Measurements from ENCODE around the gene OR8D2. TPM values are rescaled to one million over a fixed set of nuclear protein-coding genes. Genes with fewer than 3 reads are reported as not detected.

The OR8D2 gene
- total and polyA plus RNA-seq, 2 of the 13 experiments (the other 11 are each of a cell fraction or from before 2014, with no cell fraction given) = not detected

GRCh38 chr11:124277207-124277606 lies 42.8 kb downstream of the OR8D2 start:
- FAIRE-seq = no peak

GRCh38 chr11:124276081-124276480 lies 43.9 kb downstream of the OR8D2 start:
- WGBS (ENCODE audit: low lambda C conversion rate) = 15% methylated on average over 1 of the region's 1 CpG
- ChIA-PET POLR2A (no interaction called here), CTCF (ENCODE audit: low intra/inter-chr PET ratio, low total read pairs) (no interaction called here)
- Histone ChIP-seq H4K20me1 (ENCODE audit: insufficient read depth, low read length) (no peaks in the 10 kb centered on the region), H3K4me1 (ENCODE audit: insufficient read depth, low read length) (no peaks in the 10 kb centered on the region), H3K27me3 (ENCODE audit: control insufficient read depth in 1 of 2, insufficient read depth in 2 of 2, low read length in 2 of 2) (no peaks in the 10 kb centered on the region), H3K79me2 (ENCODE audit: insufficient read depth, low read length) (no peaks in the 10 kb centered on the region), H3K36me3 (replicated peaks in 1 of 2; ENCODE audit: control insufficient read depth in 1 of 2, insufficient read depth in 2 of 2, low read length in 2 of 2) (no peaks in the 10 kb centered on the region), H2AFZ (ENCODE audit: low read length) (no peak overlapping the region), H3K9me3 (ENCODE audit: low read length) (no peaks in the 10 kb centered on the region; the same call in 1 of the 2 replicates), H3K4me2 (ENCODE audit: low read depth, low read length) (no peak overlapping the region), H3K9ac (ENCODE audit: insufficient read depth, low read depth, low read length) (no peak overlapping the region), H3K27ac (ENCODE audit: extremely low read length, insufficient read depth, low read length) (no peak overlapping the region), H3K4me3 (replicated peaks in 1 of 3; ENCODE audit: insufficient read depth in 1 of 3, low read depth in 2 of 3, low read length in 3 of 3) (no peak overlapping the region)
- intact Hi-C loops (cut with micrococcal nuclease; ENCODE audit: unreplicated experiment) = no loop called here
- DNase-seq (ENCODE audit: low spot score) (no peak), ATAC-seq (no peak), FAIRE-seq (no peak)
- in situ Hi-C loops (cut with HindIII; ENCODE audit: extremely low pct_ligation_motif_present, low pct_unique_long_range_greater_than_20kb) = no loop called here
- no TSS peak for BruUV-seq (replicated peaks)
- TF ChIP-seq FOSL1 (CRISPR knock-in tag; IDR thresholded peaks at IDR 0.05; ENCODE audit: borderline replicate concordance) (no peak), ZNF737 (CRISPR knock-in tag; IDR thresholded peaks at IDR 0.05; ENCODE audit: borderline replicate concordance) (no peak), ZNF280D (CRISPR knock-in tag; IDR thresholded peaks at IDR 0.05) (no peak), PHF21A (CRISPR knock-in tag; IDR thresholded peaks at IDR 0.05) (no peak), TFAP4 (IDR thresholded peaks at IDR 0.05; ENCODE audit: borderline replicate concordance, low read depth) (no peak), ZKSCAN1 (IDR thresholded peaks at IDR 0.05; ENCODE audit: low read length) (no peak), NFE2L2 (IDR thresholded peaks at IDR 0.05; ENCODE audit: low read length) (no peak), FOXP4 (CRISPR knock-in tag; IDR thresholded peaks at IDR 0.05) (no peak), ZNF724P (CRISPR knock-in tag; IDR thresholded peaks at IDR 0.05; ENCODE audit: borderline replicate concordance) (no peak), SNRNP70 (IDR thresholded peaks at IDR 0.05; ENCODE audit: low read depth, low read length) (no peak), ZNF101 (CRISPR knock-in tag; IDR thresholded peaks at IDR 0.05; ENCODE audit: borderline replicate concordance, low read depth) (no peak)

More at GRCh38 chr11:124277207-124277606, 42.8 kb downstream of the OR8D2 start:
- ATAC-seq (no peak), DNase-seq (ENCODE audit: low spot score) (no peak)
- Histone ChIP-seq H4K20me1 (ENCODE audit: insufficient read depth, low read length) (no peaks in the 10 kb centered on the region), H3K27ac (ENCODE audit: extremely low read length, insufficient read depth, low read length) (no peak overlapping the region), H3K9ac (ENCODE audit: insufficient read depth, low read depth, low read length) (no peak overlapping the region), H3K9me3 (ENCODE audit: low read length) (peaks cover 9% of the 10 kb centered on the region; the same call in 1 of the 2 replicates), H3K4me3 (replicated peaks in 1 of 3; ENCODE audit: insufficient read depth in 1 of 3, low read depth in 2 of 3, low read length in 3 of 3) (no peak overlapping the region), H3K4me2 (ENCODE audit: low read depth, low read length) (no peak overlapping the region), H3K36me3 (replicated peaks in 1 of 2; ENCODE audit: control insufficient read depth in 1 of 2, insufficient read depth in 2 of 2, low read length in 2 of 2) (no peaks in the 10 kb centered on the region), H2AFZ (ENCODE audit: low read length) (no peak overlapping the region), H3K4me1 (ENCODE audit: insufficient read depth, low read length) (no peaks in the 10 kb centered on the region), H3K27me3 (ENCODE audit: control insufficient read depth in 1 of 2, insufficient read depth in 2 of 2, low read length in 2 of 2) (no peaks in the 10 kb centered on the region), H3K79me2 (ENCODE audit: insufficient read depth, low read length) (no peaks in the 10 kb centered on the region)
- 0% methylated on average over 2 of the region's 3 CpGs for WGBS (ENCODE audit: low lambda C conversion rate)
- CTCF ChIA-PET (ENCODE audit: low intra/inter-chr PET ratio, low total read pairs) = no interaction called here
- BruUV-seq (replicated peaks) = no TSS peak
- POLR2A ChIA-PET = no interaction called here
- intact Hi-C loops (cut with micrococcal nuclease; ENCODE audit: unreplicated experiment) = no loop called here
- TF ChIP-seq ZFYVE20 (CRISPR knock-in tag; IDR thresholded peaks at IDR 0.05; ENCODE audit: borderline replicate concordance, low read depth) (no peak), HES4 (CRISPR knock-in tag; IDR thresholded peaks at IDR 0.05; ENCODE audit: borderline replicate concordance) (no peak), ZFP90 (CRISPR knock-in tag; IDR thresholded peaks at IDR 0.05; ENCODE audit: borderline replicate concordance) (no peak), NFE2L2 (IDR thresholded peaks at IDR 0.05; ENCODE audit: low read length) (no peak), FOXK2 (IDR thresholded peaks at IDR 0.05) (no peak)
- in situ Hi-C loops (cut with HindIII; ENCODE audit: extremely low pct_ligation_motif_present, low pct_unique_long_range_greater_than_20kb) = no loop called here
